OCI-LY3 (cell line): ENCODE data around the gene SPTBN4.

Experiments used
- H2AFZ ChIP-seq: fragments of 200-600, 300-600 bp; shearing (Covaris generic); 2 replicates; pipeline ENCODE4 v1.6.0; 2014; ENCODE audit warnings: antibody characterized with exemption, low read depth, low read length
- H3K27ac ChIP-seq: fragments of 200-600, 300-600 bp; sonication (generic); 2 replicates; pipeline ENCODE4 v1.5.1; 2014; ENCODE audit warnings: mild to moderate bottlenecking, low read length, moderate library complexity, mixed read lengths
- H3K27me3 ChIP-seq: fragments of 200-600, 300-600 bp; sonication (generic); 2 replicates; pipeline ENCODE4 v1.6.1; 2014; ENCODE audit warnings: low read depth, low read length, mixed read lengths
- H3K36me3 ChIP-seq: fragments of 200-600, 300-600 bp; sonication (generic); replicated peaks from 2 replicates; pipeline ENCODE3; 2014; ENCODE audit warnings: low read depth, low read length, mixed read lengths
- H3K4me1 ChIP-seq: fragments of 300-600, 200-600 bp; sonication (generic); 2 replicates; pipeline ENCODE4 v1.6.1; 2014; ENCODE audit warnings: low read length, mixed read lengths
- H3K4me2 ChIP-seq: fragments of 200-600, 300-600 bp; sonication (generic); 2 replicates; pipeline ENCODE4 v1.6.1; 2014; ENCODE audit warnings: low read length, mixed read lengths
- H3K4me3 ChIP-seq: fragments of 300-600, 200-600 bp; sonication (generic); 2 replicates; pipeline ENCODE4 v1.5.1; 2014; ENCODE audit warnings: antibody characterized with exemption, mild to moderate bottlenecking, low read length, moderate library complexity
- H3K79me2 ChIP-seq: fragments of 300-600, 200-600 bp; shearing (Covaris generic); 2 replicates; pipeline ENCODE4 v1.6.1; 2014; ENCODE audit warnings: mild to moderate bottlenecking, low read length, mixed read lengths
- H3K9ac ChIP-seq: fragments of 300-600, 200-600 bp; shearing (Covaris generic); 2 replicates; pipeline ENCODE4 v1.6.0; 2014; ENCODE audit warnings: mild to moderate bottlenecking, low read length, moderate library complexity
- H3K9me3 ChIP-seq: fragments of 200-600, 300-600 bp; shearing (Covaris generic); 2 replicates; pipeline ENCODE4 v1.6.1; 2014; ENCODE audit warnings: low read length, mixed read lengths; ENCODE audit not compliant: insufficient read depth
- H4K20me1 ChIP-seq: fragments of 200-600, 300-600 bp; sonication (generic); 2 replicates; pipeline ENCODE4 v1.6.1; 2016; ENCODE audit warnings: low read length, mixed read lengths; ENCODE audit not compliant: insufficient read depth
- EZH2phosphoT487 ChIP-seq: fragments of 200-600 bp; shearing (Covaris generic); IDR thresholded peaks from 2 replicates; pipeline ENCODE4 v1.6.1; 2018; ENCODE audit warnings: antibody characterized with exemption, mixed run types, low read depth
- TF ChIP-seq, protein P1 (sequence below): fragments of 200-600, 300-600 bp; sonication (generic); IDR thresholded peaks from 2 replicates; pipeline ENCODE4 v1.5.1; 2014; ENCODE audit warnings: antibody characterized with exemption, low read length, low read depth

The SPTBN4 gene

DNA sequence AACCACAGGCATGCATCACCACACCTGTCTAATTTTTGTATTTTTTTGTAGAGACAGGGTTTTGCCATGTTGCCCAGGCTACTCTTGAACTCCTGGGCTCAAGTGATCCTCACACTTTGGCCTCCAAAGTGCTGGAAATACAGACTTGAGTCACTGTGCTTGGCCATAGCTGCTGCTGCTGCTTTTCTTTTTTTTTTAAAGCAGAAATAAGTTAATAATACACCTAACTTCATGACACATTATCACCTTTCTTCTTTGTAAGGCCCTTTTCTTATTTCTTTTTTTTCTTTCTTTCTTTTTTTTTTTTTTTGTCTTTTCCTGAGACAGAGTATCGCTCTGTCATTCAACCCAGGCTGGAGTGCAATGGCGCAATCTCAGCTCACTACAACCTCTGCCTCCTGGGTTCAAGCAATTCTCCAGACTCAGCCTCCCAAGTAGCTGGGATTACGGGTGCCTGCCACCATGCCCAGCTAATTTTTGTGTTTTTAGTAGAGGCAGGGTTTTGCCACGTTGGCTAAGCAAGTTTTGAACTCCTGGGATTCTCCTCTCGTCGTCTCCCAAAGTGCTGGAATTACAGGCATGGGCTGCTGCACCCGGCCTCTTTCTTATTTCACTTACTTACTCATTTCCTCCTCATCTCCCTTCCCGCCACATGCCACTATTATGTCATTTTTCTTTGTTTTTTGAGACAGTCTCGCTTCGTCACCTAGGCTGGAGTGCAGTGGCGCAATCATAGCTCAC, 118.6 kb downstream of the SPTBN4 start:
- Histone ChIP-seq H3K79me2 (no peaks in the 10 kb centered on the region), H3K4me3 (no peak overlapping the region), H3K4me1 (no peaks in the 10 kb centered on the region), H2AFZ (no peak overlapping the region), H4K20me1 (0 out of 2 replicates have a peak, but pooled peaks cover 4% of the 10 kb centered on the region), H3K9ac (no peak overlapping the region), H3K27ac (no peak overlapping the region), H3K4me2 (no peak overlapping the region), H3K9me3 (no peaks in the 10 kb centered on the region), H3K36me3 (peaks cover 25% of the 10 kb centered on the region), H3K27me3 (no peaks in the 10 kb centered on the region)
- TF ChIP-seq EZH2phosphoT487 = no peak
- TF ChIP-seq, protein P1, sequence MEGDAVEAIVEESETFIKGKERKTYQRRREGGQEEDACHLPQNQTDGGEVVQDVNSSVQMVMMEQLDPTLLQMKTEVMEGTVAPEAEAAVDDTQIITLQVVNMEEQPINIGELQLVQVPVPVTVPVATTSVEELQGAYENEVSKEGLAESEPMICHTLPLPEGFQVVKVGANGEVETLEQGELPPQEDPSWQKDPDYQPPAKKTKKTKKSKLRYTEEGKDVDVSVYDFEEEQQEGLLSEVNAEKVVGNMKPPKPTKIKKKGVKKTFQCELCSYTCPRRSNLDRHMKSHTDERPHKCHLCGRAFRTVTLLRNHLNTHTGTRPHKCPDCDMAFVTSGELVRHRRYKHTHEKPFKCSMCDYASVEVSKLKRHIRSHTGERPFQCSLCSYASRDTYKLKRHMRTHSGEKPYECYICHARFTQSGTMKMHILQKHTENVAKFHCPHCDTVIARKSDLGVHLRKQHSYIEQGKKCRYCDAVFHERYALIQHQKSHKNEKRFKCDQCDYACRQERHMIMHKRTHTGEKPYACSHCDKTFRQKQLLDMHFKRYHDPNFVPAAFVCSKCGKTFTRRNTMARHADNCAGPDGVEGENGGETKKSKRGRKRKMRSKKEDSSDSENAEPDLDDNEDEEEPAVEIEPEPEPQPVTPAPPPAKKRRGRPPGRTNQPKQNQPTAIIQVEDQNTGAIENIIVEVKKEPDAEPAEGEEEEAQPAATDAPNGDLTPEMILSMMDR = no peak

DNA sequence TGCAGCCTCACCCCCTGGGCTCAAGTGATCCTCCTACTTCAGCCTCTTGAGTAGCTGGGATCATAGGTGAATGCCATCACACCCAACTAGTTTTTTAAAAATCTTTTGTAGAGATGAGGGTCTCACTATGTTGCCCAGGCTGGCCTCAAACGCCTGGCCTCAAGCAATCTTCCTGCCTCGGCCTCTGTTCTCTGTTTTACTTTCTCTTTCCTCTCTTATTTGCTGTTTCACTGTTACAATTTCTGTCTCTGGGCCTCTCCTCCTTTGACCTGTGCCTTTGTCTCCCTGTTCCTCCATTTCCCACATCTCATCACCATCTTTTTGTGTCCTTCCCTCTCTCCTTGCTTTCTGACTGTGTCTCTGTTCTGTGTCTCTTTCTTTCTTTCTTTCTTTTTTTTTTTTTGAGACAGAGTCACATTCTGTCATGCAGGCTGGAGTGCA, 119.2 kb downstream of the SPTBN4 start:
- Histone ChIP-seq H3K4me2 (no peak overlapping the region), H3K27ac (no peak overlapping the region), H3K27me3 (no peaks in the 10 kb centered on the region), H3K9me3 (no peaks in the 10 kb centered on the region), H3K79me2 (no peaks in the 10 kb centered on the region), H2AFZ (no peak overlapping the region), H3K36me3 (peaks cover 26% of the 10 kb centered on the region), H3K9ac (no peak overlapping the region), H3K4me1 (no peaks in the 10 kb centered on the region), H3K4me3 (no peak overlapping the region), H4K20me1 (0 out of 2 replicates have a peak, but pooled peaks cover 4% of the 10 kb centered on the region)
- TF ChIP-seq, protein P1 = no peak
- TF ChIP-seq EZH2phosphoT487 = no peak

DNA sequence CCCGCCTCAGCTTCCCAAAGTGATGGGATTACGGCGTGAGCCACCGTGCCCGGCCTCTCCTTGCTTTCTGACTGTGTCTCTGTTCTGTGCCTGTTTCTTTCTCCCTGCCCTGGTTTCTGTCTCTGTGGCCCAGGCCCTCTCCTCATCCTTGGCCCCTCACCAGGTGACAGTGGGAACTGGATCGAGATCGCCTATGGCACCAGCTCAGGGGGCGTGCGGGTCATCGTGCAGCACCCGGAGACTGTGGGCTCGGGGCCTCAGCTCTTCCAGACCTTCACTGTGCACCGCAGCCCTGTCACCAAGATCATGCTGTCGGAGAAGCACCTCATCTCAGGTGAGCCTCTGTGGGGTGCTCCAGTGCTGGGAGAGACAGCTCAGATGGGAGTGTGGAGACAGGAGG, 119.8 kb downstream of the SPTBN4 start:
- Histone ChIP-seq H3K9me3 (no peaks in the 10 kb centered on the region), H3K4me1 (no peaks in the 10 kb centered on the region), H3K4me3 (no peak overlapping the region), H3K36me3 (peaks cover 29% of the 10 kb centered on the region), H3K27me3 (no peaks in the 10 kb centered on the region), H3K9ac (no peak overlapping the region), H3K27ac (no peak overlapping the region), H3K4me2 (no peak overlapping the region), H2AFZ (no peak overlapping the region), H3K79me2 (no peaks in the 10 kb centered on the region), H4K20me1 (0 out of 2 replicates have a peak, but pooled peaks cover 4% of the 10 kb centered on the region)
- no peak for TF ChIP-seq EZH2phosphoT487
- TF ChIP-seq, protein P1 = no peak

DNA sequence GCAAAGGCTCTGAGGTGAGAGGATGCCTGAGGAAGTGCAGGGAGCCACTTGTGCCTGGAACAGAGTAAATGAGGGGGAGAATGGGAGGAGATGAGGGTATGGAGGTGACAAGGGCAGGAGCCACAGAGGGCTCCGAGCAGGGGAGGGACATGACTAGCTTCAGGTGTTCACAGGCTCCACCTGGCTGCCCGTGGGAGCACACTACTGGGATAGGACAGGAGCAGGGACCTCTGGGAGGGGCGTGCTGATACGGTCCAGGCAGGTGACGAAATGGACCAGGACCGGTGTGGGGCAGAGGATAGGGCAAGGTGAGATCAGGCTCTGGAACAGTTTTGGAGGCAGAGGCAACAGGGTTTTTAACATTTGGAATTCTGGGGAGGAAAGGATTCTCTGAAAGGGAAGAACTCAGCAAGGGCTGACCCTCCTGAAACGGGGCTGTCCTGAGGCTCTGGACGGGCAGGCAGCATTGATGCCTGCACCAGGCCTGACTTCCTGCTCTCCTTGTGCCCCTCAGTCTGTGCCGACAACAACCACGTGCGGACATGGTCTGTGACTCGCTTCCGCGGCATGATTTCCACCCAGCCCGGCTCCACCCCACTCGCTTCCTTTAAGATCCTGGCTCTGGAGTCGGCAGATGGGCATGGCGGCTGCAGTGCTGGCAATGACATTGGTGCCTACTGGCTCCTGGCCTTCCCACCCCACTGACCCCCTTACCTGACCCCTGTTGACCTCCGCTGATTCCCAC, 121.5 kb downstream of the SPTBN4 start:
- H4K20me1 ChIP-seq = 0 out of 2 replicates have a peak, but pooled peaks cover 4% of the 10 kb centered on the region
- no peak overlapping the region for H3K4me3 ChIP-seq
- no peaks in the 10 kb centered on the region for H3K79me2 ChIP-seq
- H3K27me3 ChIP-seq = no peaks in the 10 kb centered on the region
- peaks cover 23% of the 10 kb centered on the region for H3K36me3 ChIP-seq
- H3K9me3 ChIP-seq = no peaks in the 10 kb centered on the region
- TF ChIP-seq, protein P1 = no peak
- TF ChIP-seq EZH2phosphoT487 = no peak
- no peaks in the 10 kb centered on the region for H3K4me1 ChIP-seq
- no peak overlapping the region for H3K4me2 ChIP-seq
- no peak overlapping the region for H3K9ac ChIP-seq
- H2AFZ ChIP-seq = no peak overlapping the region
- no peak overlapping the region for H3K27ac ChIP-seq
